ENCODE results near the gene C6orf47.

DNA sequence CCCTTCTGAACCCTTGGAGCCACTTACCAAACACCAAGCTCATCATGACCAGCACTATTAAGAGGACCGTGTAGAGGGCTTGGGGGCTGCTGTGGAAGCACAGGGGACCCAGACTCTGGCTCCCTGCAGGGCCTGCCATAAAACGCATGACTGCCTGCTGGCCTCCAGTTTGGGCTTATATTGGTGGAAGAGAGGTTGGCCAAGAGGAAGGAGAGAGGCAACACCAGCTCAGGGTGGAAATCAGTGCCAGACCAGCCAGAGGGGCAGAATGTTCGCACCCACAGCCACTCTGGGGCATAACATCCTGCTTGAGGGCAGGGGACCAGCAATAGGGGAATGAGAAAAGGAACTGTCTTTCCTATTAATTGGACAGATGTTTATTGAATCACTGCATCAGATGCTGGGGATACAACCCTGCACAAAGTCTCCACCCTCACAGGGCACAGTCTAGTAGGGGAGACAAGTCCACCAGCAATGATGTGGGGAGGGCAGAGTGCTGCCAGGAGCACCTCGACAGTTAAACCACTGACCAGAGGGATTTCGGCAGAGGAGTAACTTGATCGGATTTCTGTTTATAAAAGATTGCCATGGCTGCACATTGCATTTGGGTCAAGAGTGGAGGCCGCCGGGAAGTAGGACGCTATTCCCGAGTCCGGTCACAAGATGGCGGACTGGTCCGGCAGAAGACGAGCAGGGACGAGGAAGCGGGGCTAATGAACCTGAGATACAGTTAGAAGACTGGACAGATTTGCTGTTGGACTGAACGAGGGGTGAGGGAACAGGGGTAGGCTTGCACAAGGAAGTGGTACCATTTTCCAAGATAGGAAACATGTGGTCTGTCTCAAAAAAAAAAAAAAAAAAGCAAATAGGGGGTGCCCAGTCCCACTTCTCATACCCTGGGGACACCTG is 19.9 kb upstream of the C6orf47 start, which contains the start of gene LY6G5C:
- TF ChIP-seq EZH2phosphoT487 (IDR thresholded peaks at IDR 0.05; ENCODE audit: insufficient read depth, low read depth) = no peak
- no peak for TF ChIP-seq EZH2 (IDR thresholded peaks at IDR 0.05; ENCODE audit: insufficient read depth, poor library complexity, severe bottlenecking)

All from GM23248 (cell line).